GM18520 (cell line): ENCODE measurements around the gene GJB2.

Experiments used
- ATAC-seq: cut with Tn5 transposase; IDR thresholded peaks from one replicate; pipeline ENCODE4 v1.9.1; 2021; ENCODE audit not compliant: unreplicated experiment

The GJB2 gene

GRCh38 chr13:20193162-20193906, 596 bp upstream of the GJB2 start:
- no peak for ATAC-seq

DNA sequence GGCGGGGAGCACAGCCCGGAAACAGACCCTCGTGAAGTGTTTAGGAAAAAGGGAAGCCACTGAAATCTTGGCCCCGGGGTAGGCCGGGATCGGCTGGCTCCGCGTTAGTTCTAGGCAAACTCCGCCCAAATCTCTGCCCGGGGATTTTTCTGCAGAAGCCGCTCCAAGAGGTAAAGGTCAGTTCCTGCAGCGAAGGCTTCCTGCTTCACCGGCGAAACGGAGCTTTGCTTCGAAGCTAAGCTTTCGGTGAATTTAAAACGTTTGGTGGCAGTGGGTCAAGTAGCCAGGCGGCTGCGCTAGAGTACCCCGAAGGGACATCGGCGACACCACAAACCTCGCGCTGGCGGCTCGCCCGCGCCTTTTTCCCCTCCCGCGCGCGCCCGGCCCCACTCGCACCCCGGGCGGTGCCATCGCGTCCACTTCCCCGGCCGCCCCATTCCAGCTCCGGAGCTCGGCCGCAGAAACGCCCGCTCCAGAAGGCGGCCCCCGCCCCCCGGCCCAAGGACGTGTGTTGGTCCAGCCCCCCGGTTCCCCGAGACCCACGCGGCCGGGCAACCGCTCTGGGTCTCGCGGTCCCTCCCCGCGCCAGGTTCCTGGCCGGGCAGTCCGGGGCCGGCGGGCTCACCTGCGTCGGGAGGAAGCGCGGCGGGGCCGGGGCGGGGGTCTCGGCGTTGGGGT, 441 bp downstream of the GJB2 start:
- ATAC-seq = no peak

DNA sequence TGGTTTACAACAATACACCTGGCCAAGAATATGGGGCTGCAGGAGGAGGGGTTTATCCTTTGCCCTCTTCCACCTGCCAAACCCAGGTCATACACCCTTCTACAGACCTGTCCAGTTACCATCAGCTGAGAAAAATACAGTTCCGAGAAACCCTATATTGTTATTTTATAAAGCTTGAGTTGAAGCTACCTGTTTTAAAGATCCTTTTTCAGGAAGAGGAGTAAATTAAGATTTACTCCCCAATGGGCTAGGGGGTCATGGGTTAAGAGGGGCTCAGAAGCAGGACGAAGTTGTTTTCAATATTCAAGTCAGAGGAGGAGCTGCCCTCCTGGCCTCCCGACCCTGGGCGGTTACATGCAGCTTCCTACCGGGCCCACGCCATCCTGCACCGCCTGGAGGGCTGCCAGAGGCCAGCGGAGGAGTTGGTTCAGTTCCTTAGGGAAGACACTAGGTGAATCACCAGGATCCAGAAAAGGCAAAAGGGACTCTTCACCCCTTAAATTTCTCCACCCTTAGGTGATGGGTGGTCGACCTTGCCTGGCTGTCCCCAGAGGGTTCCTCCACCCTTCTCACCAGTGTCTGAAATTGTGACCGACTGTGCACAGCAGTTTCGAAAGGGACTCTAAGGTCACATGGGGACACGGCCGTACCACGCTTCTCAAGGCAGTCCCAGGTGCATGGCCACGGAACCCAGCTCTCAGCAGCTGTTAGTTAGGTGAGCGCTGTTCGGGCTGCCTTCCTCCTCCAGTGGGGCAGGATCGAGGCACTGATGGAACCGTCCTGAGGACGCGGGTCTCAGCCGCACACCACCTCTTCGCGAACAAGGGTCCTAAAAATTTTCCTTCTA, 1.2 kb downstream of the GJB2 start:
- no peak for ATAC-seq

GRCh38 chr13:20190481-20191310, 2.0 kb downstream of the GJB2 start:
- no peak for ATAC-seq

GRCh38 chr13:20190076-20190475, 2.7 kb downstream of the GJB2 start:
- ATAC-seq = no peak

DNA sequence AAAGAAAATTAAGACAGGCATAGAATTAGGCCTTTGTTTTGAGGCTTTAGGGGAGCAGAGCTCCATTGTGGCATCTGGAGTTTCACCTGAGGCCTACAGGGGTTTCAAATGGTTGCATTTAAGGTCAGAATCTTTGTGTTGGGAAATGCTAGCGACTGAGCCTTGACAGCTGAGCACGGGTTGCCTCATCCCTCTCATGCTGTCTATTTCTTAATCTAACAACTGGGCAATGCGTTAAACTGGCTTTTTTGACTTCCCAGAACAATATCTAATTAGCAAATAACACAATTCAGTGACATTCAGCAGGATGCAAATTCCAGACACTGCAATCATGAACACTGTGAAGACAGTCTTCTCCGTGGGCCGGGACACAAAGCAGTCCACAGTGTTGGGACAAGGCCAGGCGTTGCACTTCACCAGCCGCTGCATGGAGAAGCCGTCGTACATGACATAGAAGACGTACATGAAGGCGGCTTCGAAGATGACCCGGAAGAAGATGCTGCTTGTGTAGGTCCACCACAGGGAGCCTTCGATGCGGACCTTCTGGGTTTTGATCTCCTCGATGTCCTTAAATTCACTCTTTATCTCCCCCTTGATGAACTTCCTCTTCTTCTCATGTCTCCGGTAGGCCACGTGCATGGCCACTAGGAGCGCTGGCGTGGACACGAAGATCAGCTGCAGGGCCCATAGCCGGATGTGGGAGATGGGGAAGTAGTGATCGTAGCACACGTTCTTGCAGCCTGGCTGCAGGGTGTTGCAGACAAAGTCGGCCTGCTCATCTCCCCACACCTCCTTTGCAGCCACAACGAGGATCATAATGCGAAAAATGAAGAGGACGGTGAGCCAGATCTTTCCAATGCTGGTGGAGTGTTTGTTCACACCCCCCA, 3.8 kb downstream of the GJB2 start:
- no peak for ATAC-seq

DNA sequence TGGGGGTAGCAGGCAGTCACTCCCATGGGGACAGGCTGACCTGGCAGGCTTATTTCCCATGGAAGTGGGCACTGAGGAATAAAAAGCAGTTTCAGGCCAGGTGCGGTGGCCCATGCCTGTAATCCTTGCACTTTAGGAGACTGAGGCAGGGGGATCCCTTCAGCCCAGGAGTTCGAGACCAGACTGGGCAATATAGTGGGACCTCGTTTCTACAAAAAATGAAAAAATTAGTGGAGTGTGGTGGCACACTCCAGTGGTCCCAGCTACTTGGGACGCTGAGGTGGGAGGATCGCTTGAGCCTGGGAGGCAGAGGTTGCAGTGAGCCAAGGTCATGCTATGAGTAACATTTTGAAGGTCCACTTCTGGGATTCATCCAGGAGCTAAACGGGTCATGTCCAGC, 6.0 kb downstream of the GJB2 start:
- no peak for ATAC-seq

DNA sequence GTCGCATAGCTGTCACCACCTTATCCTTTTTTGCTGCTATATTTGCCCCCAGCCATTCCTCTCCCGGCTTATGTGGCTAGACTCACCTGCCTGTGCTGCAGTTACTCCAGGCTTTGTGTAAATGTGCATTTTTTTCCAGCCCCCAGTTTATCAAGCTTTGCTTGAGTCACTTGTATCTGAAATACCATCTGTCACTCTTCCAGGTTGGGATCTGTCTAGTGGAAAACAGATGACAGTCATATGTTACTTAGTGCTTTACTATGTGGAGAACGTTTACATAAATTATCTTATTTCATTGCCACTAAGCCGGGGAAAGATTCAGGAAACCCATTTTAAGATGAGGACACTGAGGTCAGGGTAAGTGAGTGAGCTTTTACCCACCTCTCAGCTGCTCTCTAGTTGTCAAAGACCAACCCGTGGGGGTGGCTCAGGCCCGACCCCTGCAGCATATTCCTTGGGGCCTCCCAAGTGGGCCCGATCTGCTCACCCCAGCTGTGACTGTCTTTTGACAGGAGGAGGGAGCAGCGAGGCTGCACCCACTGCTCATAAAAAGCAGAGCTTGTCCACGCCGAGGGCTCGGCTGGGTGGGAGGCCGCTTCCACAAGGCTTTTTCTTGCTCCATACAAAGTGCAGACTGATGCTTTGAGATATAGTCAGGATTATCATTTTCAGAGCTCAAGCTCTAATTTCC, 7.2 kb downstream of the GJB2 start:
- no peak for ATAC-seq

DNA sequence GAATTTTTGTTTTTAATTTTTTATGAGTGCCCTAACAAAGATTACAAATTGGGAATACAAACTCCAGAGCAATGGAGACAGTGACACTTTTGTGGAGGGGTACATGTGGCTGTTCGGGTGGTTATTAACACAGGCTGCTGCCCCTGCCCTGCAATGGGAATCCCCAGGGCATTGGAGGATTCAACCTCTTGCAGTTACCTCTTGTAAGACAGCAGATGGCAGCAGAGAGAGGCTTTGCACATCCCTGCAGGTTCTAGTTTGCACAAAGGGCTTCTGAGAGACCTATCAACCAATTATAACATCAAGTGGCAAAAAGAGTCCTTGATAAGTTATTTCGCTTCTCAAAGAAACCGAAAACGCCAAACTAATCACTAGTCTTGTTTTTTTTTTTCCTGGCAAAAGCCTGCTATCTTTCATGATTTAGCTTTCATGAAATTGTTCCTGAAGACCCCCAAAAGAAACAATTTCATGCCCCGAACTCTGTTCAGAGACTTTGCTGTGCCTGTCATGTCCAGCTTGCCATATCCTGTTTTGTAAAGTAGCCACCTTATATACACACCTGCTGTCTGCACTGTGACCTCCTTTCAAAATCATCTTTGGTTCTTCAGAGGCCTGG, 10.4 kb downstream of the GJB2 start:
- peak; percentile 55 for ATAC-seq

- no peak for ATAC-seq
These were observed 11.6 kb downstream of the GJB2 start for GRCh38 chr13:20181188-20181587.

- no peak for ATAC-seq
These were observed 14.6 kb downstream of the GJB2 start for GRCh38 chr13:20178156-20178555.

DNA sequence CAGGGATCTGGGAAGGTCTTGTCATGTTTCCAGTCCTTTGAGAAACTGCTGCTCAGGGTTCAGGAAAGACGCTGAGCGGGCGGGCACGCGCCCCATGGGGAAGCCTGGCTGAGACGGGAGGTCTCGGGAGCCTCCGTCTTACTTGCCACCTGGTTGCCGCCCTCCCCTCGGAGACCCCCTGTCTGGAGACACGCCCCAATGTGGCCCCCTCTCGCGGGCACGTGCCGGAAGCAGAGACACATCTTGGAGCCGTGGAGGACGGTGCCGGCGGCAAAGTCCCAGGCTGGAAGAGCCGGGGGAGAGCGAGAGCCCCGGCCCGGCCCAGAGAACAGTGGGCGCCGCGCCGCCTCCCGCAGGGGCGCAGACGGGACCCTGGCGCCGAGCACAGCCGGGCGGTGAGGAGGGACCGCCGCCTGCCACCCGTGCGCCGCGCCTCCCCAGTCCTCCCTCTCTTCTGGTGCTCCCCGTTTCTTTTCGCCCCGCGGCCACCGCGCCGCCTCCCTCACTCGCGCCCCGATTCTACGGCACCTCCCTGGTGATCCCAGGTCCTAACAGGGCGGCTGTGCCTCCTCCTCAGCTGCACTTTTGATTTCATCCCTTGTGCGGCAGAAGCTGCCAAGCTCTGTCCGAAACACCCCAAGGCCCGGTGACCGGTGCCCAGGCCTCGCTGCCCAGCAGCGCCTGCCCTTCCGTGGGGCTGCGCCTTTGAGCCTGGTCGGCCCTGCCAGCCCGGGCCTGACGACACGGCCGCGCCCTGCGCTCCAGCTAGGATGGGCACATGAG, 15.5 kb downstream of the GJB2 start:
- no peak for ATAC-seq

- ATAC-seq = no peak
These were observed 16.7 kb downstream of the GJB2 start for GRCh38 chr13:20175907-20176652.

DNA sequence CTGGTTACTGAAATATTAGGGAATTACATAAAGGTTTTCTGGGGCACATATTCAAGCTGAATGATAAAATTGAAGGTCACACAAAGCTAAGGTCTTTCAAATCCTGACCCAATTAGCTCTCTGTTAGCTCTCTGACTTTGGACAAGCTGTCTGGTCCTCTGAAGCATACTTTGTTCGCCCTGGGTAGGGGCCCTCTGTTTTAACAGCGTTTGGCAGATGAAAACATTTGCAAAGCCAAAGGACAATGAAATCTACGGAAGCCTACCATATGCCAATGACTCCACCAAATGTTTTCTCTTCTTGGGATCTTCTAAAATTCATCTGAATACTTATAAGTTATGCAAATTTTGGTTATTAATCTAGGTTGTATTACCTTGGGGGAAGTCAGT, 17.3 kb downstream of the GJB2 start:
- ATAC-seq = no peak

DNA sequence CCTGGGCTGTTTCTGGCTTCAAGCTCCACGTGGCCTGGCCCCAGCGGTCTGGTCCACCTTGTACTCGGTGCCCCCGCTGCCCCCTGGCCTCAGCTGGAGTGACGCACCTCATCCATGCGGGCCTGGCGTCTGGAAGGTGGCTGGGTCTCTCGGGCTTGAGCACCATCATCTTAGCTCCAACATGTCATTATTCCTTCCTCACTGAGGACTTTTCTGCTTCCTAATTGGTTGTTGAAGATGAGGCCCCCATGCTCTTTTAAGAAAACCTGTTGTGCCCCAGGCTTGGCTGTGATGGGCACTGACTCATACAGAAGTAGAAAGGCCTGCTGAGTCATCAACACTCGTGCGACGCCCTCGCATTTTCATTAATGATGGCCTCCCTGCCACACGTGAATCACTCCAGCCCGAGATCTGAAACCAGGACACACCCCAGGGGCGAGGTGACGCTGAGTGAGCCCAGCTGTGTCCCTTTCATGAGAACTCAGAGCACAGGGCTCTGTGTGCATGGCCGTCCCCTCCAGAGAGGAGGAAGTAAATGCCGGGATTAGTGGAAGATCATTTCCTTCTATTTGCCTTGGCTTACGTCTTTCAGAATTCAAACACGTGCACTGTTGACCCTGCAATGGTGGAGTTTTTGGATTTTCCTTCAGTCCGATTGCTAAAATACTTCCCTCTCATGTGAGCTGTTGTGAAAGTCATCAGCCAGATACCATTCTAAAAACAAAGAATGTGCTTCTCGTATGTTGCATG, 17.9 kb downstream of the GJB2 start:
- ATAC-seq = peak; percentile 81

- ATAC-seq = no peak
These were observed 19.5 kb downstream of the GJB2 start for GRCh38 chr13:20173116-20173746.
